ENCODE measurements around the gene SCRN1. TPM values are rescaled to one million over a fixed set of nuclear protein-coding genes. Genes with fewer than 3 reads are reported as not detected.
"Not testable (repeated sequence)": the region's sequence is repeated elsewhere in the genome, so short reads cannot be mapped to it uniquely, and the experiment has no call there.

The SCRN1 gene
- total and polyA plus RNA-seq, 3 experiments from 2014 or later = 3.5 to 13.9 (median 4.3) TPM

DNA sequence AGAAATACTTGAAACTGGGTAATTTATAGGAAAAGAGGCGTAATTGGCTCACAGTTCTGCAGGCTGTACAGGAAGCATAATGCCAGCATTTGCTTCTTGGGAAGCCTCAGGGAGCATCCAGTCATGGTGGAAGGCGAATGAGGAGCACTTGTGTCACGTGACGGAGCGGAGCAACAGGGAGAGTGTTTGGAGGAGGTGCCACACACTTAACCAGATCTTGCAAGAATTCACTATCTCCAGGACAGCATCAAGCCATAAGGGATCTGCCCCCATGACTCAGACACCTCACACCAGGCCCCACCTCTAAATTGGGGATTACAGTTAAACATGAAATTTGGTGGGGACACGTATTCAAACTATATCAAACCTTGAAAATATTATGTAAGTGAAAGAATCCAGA lies 94.0 kb downstream of the SCRN1 start:
- Mint-ChIP-seq H3K4me3 (no peak overlapping the region), H3K9me3 (peaks cover 0 to 9% (median 2%) of the 10 kb centered on the region in 5 donors), H3K4me1 (no peaks in the 10 kb centered on the region), H3K36me3 (peaks cover 0 to 7% (median 0%) of the 10 kb centered on the region in 3 donors), H3K27me3 (peaks cover 7 to 35% of the 10 kb centered on the region in 2 donors), H3K27ac (no peak overlapping the region)
- Histone ChIP-seq H3K27me3 (ENCODE audit: insufficient read depth, low read length, poor library complexity, severe bottlenecking) (no peaks in the 10 kb centered on the region), H3K27ac (ENCODE audit: low read depth, low read length) (no peak overlapping the region), H3K4me3 (ENCODE audit: low read length) (no peak overlapping the region), H3K9me3 (ENCODE audit: low read length) (no peaks in the 10 kb centered on the region), H3K4me1 (ENCODE audit: insufficient read depth, low read length) (no peaks in the 10 kb centered on the region), H3K36me3 (ENCODE audit: insufficient read depth, low read length) (no peaks in the 10 kb centered on the region)
- no peak for DNase-seq
- CTCF ChIA-PET = no interaction called here
- POLR2A ChIA-PET = no interaction called here

DNA sequence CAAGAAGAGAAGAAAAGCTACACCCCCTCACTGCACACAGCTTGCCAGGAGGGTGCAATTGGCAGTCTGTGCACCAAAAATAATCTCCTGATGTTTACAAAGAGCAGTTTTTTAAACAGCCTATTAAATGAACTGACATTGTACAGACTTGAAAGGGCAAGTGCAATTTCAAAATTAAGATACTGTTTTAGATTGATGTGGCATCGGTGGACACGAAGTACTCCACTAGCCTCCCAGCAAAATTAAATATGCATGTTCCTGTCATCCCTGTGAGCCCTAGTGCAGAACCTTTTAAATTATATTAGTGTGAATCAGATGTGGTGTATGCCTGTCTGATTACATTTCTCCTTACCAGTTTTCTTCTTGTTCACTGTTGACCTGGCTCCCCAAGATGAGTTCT lies 95.3 kb downstream of the SCRN1 start:
- Histone ChIP-seq H3K27me3 (ENCODE audit: insufficient read depth, low read length, poor library complexity, severe bottlenecking) (no peaks in the 10 kb centered on the region), H3K9me3 (ENCODE audit: low read length) (no peaks in the 10 kb centered on the region), H3K36me3 (ENCODE audit: insufficient read depth, low read length) (no peaks in the 10 kb centered on the region), H3K4me3 (ENCODE audit: low read length) (no peak overlapping the region), H3K4me1 (ENCODE audit: insufficient read depth, low read length) (no peaks in the 10 kb centered on the region), H3K27ac (ENCODE audit: low read depth, low read length) (no peak overlapping the region)
- H3K4me1 Mint-ChIP-seq = no peaks in the 10 kb centered on the region
- no peak overlapping the region for H3K27ac Mint-ChIP-seq
- CTCF ChIA-PET = no interaction called here
- no peak overlapping the region for H3K4me3 Mint-ChIP-seq
- peaks cover 7 to 31% of the 10 kb centered on the region in 2 donors for H3K27me3 Mint-ChIP-seq
- H3K36me3 Mint-ChIP-seq = peaks cover 0 to 7% (median 0%) of the 10 kb centered on the region in 3 donors
- DNase-seq = no peak
- POLR2A ChIA-PET = no interaction called here
- H3K9me3 Mint-ChIP-seq = peaks cover 0 to 9% (median 2%) of the 10 kb centered on the region in 5 donors

DNA sequence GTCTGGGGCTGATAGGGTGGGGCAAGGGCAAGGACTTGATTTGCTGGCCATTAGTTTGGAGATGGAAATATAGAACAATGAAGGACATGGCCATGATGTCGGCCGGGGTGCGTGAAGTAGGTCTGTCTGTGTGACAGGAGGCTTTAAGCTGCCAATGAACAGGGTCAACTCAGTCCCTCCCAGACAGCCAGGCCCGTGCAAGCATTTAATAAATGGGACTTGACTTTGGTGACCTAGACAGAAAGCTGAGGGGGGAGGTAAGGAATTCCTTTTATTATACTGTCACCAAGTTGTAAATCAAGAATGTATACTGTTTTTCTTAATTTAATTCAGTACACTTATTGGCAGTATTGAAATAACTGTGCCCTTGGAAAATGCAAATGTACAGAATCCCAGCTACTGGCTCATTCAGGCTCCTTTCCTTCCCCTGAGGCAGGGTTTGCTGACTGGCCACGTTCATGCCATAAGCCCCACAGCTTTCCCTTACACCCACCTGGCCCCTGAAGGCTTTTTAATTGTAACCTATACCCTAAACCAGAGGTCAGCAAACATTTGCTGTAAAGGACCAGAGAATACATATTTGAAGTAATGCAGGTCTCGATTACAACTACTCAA lies 96.1 kb downstream of the SCRN1 start:
- POLR2A ChIA-PET = no interaction called here
- CTCF ChIA-PET = no interaction called here
- Histone ChIP-seq H3K4me1 (ENCODE audit: insufficient read depth, low read length) (no peaks in the 10 kb centered on the region), H3K4me3 (ENCODE audit: low read length) (no peak overlapping the region), H3K9me3 (ENCODE audit: low read length) (no peaks in the 10 kb centered on the region), H3K27ac (ENCODE audit: low read depth, low read length) (no peak overlapping the region), H3K27me3 (ENCODE audit: insufficient read depth, low read length, poor library complexity, severe bottlenecking) (no peaks in the 10 kb centered on the region), H3K36me3 (ENCODE audit: insufficient read depth, low read length) (no peaks in the 10 kb centered on the region)
- Mint-ChIP-seq H3K36me3 (peaks cover 0 to 7% (median 0%) of the 10 kb centered on the region in 3 donors), H3K27ac (no peak overlapping the region), H3K4me1 (no peaks in the 10 kb centered on the region), H3K9me3 (peaks cover 0 to 9% (median 2%) of the 10 kb centered on the region in 5 donors), H3K27me3 (peaks cover 5 to 24% of the 10 kb centered on the region in 2 donors), H3K4me3 (no peak overlapping the region)
- DNase-seq = no peak

DNA sequence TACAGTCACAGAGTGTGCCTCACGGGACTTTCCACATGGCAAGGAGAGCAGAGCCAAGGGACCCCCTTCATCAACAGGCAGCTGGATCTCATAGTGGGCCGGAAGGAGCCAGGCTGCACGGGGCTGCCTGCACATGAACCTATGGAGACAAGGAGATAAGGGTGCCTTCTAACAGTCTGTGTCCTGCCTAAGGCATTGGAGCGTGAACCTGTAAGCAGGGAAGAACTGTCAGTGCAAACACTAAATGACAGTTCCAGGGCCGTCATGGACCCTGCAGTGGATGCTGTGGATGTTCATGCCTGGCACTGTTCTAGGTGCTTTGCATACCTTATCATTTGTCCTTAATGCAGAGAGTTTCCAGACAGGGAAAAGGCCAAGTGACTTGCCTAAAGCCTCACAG lies 97.4 kb downstream of the SCRN1 start:
- no peak for DNase-seq
- Mint-ChIP-seq H3K36me3 (no peaks in the 10 kb centered on the region), H3K27ac (no peak overlapping the region), H3K27me3 (peaks cover 5 to 15% of the 10 kb centered on the region in 2 donors), H3K9me3 (peaks cover 0 to 2% (median 0%) of the 10 kb centered on the region in 5 donors), H3K4me3 (no peak overlapping the region), H3K4me1 (no peaks in the 10 kb centered on the region)
- ChIA-PET POLR2A (no interaction called here), CTCF (no interaction called here)
- Histone ChIP-seq H3K4me1 (ENCODE audit: insufficient read depth, low read length) (no peaks in the 10 kb centered on the region), H3K9me3 (ENCODE audit: low read length) (no peaks in the 10 kb centered on the region), H3K27ac (ENCODE audit: low read depth, low read length) (no peak overlapping the region), H3K27me3 (ENCODE audit: insufficient read depth, low read length, poor library complexity, severe bottlenecking) (no peaks in the 10 kb centered on the region), H3K4me3 (ENCODE audit: low read length) (no peak overlapping the region), H3K36me3 (ENCODE audit: insufficient read depth, low read length) (no peaks in the 10 kb centered on the region)

DNA sequence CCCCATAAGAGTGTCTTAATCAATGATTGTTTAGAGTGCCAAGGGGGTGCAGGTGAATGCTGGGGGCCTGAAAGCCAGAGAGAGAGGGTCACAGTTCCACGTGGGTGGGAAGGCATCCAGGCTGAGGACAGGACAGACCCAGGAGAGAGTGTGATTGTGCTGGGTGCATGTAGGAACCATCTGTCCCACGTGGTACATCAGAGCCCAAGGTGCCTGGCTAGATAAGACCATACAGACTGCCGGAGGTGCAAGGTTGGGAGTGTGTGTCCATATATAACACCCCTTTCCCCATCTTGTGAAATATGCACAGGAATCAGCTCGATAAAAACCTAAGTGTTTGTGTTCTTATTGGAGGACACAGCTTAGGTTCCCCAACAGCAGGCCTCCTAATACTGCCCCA lies 97.8 kb downstream of the SCRN1 start:
- DNase-seq = no peak
- H3K27ac ChIP-seq (ENCODE audit: low read depth, low read length) = no peak overlapping the region
- H3K9me3 Mint-ChIP-seq = peaks cover 0 to 2% (median 0%) of the 10 kb centered on the region in 5 donors
- no peaks in the 10 kb centered on the region for H3K36me3 Mint-ChIP-seq
- ChIA-PET POLR2A (no interaction called here), CTCF (no interaction called here)
- no peaks in the 10 kb centered on the region for H3K27me3 ChIP-seq (ENCODE audit: insufficient read depth, low read length, poor library complexity, severe bottlenecking)
- peaks cover 6 to 12% of the 10 kb centered on the region in 2 donors for H3K27me3 Mint-ChIP-seq
- no peaks in the 10 kb centered on the region for H3K36me3 ChIP-seq (ENCODE audit: insufficient read depth, low read length)
- no peak overlapping the region for H3K4me3 ChIP-seq (ENCODE audit: low read length)
- H3K4me1 ChIP-seq (ENCODE audit: insufficient read depth, low read length) = no peaks in the 10 kb centered on the region
- no peaks in the 10 kb centered on the region for H3K4me1 Mint-ChIP-seq
- H3K9me3 ChIP-seq (ENCODE audit: low read length) = no peaks in the 10 kb centered on the region
- no peak overlapping the region for H3K4me3 Mint-ChIP-seq
- no peak overlapping the region for H3K27ac Mint-ChIP-seq

DNA sequence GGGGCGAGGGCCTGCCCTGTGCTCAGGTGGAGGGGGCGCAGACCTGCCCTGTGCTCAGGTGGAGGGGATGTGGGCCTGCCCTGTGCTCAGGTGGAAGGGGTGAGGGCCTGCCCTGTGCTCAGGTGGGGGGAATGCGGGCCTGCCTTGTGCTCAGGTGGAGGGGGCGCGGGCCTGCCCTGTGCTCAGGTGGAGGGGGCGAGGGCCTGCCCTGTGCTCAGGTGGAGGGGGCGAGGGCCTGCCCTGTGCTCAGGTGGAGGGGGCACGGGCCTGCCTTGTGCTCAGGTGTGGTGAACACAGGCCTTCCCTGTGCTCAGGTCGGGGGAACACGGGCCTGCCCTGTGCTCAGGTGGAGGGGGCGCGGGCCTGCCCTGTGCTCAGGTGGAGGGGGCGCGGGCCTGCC lies 98.8 kb downstream of the SCRN1 start:
- H3K27me3 ChIP-seq (ENCODE audit: insufficient read depth, low read length, poor library complexity, severe bottlenecking); H3K4me1 Mint-ChIP-seq; H3K9me3 Mint-ChIP-seq; H3K4me3 Mint-ChIP-seq; H3K9me3 ChIP-seq (ENCODE audit: low read length); H3K27ac ChIP-seq (ENCODE audit: low read depth, low read length); H3K4me1 ChIP-seq (ENCODE audit: insufficient read depth, low read length); DNase-seq; H3K27ac Mint-ChIP-seq; POLR2A ChIA-PET; H3K36me3 ChIP-seq (ENCODE audit: insufficient read depth, low read length); H3K36me3 Mint-ChIP-seq; H3K27me3 Mint-ChIP-seq; CTCF ChIA-PET; H3K4me3 ChIP-seq (ENCODE audit: low read length): not testable (repeated sequence)

DNA sequence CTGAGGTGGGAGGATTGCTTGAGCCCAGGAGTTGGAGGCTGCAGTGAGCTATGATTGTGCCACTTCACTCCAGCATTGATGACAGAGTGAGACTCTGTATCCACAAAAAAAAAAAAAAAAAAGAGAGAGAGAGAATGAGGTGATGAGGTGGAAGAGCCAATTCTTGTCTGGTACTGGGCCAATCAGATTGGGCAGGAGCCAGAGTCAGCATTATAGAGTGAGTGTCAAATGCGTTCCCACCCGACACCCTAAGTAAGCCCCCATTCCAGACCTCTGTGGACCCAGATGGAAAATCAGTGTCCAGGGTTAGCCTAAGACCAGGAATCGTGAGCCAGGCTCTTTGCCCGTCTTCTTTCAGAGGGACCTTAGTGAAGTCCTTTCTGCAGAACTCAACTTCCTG lies 99.3 kb downstream of the SCRN1 start:
- no peaks in the 10 kb centered on the region for H3K27me3 ChIP-seq (ENCODE audit: insufficient read depth, low read length, poor library complexity, severe bottlenecking)
- ChIA-PET CTCF (no interaction called here), POLR2A (no interaction called here)
- no peaks in the 10 kb centered on the region for H3K36me3 ChIP-seq (ENCODE audit: insufficient read depth, low read length)
- Mint-ChIP-seq H3K4me1 (no peaks in the 10 kb centered on the region), H3K4me3 (no peak overlapping the region), H3K9me3 (no peaks in the 10 kb centered on the region), H3K27me3 (peaks cover 4 to 7% of the 10 kb centered on the region in 2 donors), H3K27ac (no peak overlapping the region), H3K36me3 (no peaks in the 10 kb centered on the region)
- H3K4me3 ChIP-seq (ENCODE audit: low read length) = no peak overlapping the region
- H3K9me3 ChIP-seq (ENCODE audit: low read length) = no peaks in the 10 kb centered on the region
- no peak for DNase-seq
- H3K27ac ChIP-seq (ENCODE audit: low read depth, low read length) = no peak overlapping the region
- no peaks in the 10 kb centered on the region for H3K4me1 ChIP-seq (ENCODE audit: insufficient read depth, low read length)

DNA sequence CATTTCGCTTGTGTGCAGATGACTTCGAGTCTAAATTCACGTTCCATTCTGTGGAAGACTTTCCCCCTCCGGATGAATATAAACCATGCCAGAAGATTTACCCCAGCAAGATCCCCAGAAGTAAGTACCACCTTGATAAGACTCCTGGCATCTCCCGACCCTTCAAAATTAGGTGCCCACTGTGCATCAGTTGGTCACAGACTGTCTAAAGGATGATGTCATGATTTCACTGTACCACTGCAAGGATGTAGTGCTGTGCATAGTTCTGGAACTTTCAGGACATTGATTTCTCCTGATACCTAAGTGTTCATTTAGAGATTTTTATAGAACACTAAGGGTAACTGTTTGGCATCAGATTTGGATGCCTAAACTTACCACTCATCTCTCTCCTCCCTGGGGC lies 100.3 kb downstream of the SCRN1 start:
- H3K4me1 ChIP-seq (ENCODE audit: insufficient read depth, low read length) = no peaks in the 10 kb centered on the region
- Mint-ChIP-seq H3K9me3 (no peaks in the 10 kb centered on the region), H3K4me1 (peaks cover 0 to 5% (median 0%) of the 10 kb centered on the region in 3 donors), H3K27ac (no peak overlapping the region), H3K36me3 (no peaks in the 10 kb centered on the region), H3K27me3 (peaks cover 7 to 11% of the 10 kb centered on the region in 2 donors), H3K4me3 (no peak overlapping the region)
- ChIA-PET CTCF (no interaction called here), POLR2A (no interaction called here)
- H3K9me3 ChIP-seq (ENCODE audit: low read length) = no peaks in the 10 kb centered on the region
- H3K27ac ChIP-seq (ENCODE audit: low read depth, low read length) = no peak overlapping the region
- H3K27me3 ChIP-seq (ENCODE audit: insufficient read depth, low read length, poor library complexity, severe bottlenecking) = no peaks in the 10 kb centered on the region
- no peaks in the 10 kb centered on the region for H3K36me3 ChIP-seq (ENCODE audit: insufficient read depth, low read length)
- DNase-seq = no peak
- no peak overlapping the region for H3K4me3 ChIP-seq (ENCODE audit: low read length)

DNA sequence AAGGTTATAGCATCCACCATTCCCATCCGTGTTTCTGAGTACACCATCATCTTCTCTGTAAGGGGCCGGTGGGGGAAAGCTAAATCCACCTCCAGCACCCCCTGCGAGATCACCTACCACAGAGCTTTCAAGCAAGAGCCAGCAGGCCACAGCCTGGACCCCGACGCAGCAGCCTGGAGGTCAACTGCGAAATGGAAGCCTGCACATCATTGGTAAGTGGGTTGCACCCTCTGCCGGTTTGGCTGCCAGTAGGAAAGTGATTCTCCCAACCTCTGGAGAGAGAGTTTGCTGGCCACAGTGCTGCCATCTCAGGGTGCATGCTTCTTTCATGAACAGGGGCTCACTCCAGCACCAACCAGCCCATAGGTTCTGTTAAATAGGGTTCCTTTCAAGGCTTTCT lies 101.6 kb downstream of the SCRN1 start:
- H3K9me3 ChIP-seq (ENCODE audit: low read length) = no peaks in the 10 kb centered on the region
- no peaks in the 10 kb centered on the region for H3K4me1 ChIP-seq (ENCODE audit: insufficient read depth, low read length)
- H3K36me3 Mint-ChIP-seq = no peaks in the 10 kb centered on the region
- no peak overlapping the region for H3K27ac Mint-ChIP-seq
- ChIA-PET POLR2A (no interaction called here), CTCF (no interaction called here)
- peaks cover 13 to 16% of the 10 kb centered on the region in 2 donors for H3K27me3 Mint-ChIP-seq
- H3K36me3 ChIP-seq (ENCODE audit: insufficient read depth, low read length) = no peaks in the 10 kb centered on the region
- no peak overlapping the region for H3K27ac ChIP-seq (ENCODE audit: low read depth, low read length)
- no peak overlapping the region for H3K4me3 ChIP-seq (ENCODE audit: low read length)
- peaks cover 0 to 9% (median 4%) of the 10 kb centered on the region in 3 donors for H3K4me1 Mint-ChIP-seq
- DNase-seq = no peak
- no peak overlapping the region for H3K4me3 Mint-ChIP-seq
- no peaks in the 10 kb centered on the region for H3K27me3 ChIP-seq (ENCODE audit: insufficient read depth, low read length, poor library complexity, severe bottlenecking)
- H3K9me3 Mint-ChIP-seq = no peaks in the 10 kb centered on the region
